Measurements from ENCODE around the gene SLC12A6. TPM values are rescaled to one million over a fixed set of nuclear protein-coding genes. Genes with fewer than 3 reads are reported as not detected.

SLC12A6 gene
- total RNA-seq, 1 donor from 2014 or later = 73.4 TPM

DNA sequence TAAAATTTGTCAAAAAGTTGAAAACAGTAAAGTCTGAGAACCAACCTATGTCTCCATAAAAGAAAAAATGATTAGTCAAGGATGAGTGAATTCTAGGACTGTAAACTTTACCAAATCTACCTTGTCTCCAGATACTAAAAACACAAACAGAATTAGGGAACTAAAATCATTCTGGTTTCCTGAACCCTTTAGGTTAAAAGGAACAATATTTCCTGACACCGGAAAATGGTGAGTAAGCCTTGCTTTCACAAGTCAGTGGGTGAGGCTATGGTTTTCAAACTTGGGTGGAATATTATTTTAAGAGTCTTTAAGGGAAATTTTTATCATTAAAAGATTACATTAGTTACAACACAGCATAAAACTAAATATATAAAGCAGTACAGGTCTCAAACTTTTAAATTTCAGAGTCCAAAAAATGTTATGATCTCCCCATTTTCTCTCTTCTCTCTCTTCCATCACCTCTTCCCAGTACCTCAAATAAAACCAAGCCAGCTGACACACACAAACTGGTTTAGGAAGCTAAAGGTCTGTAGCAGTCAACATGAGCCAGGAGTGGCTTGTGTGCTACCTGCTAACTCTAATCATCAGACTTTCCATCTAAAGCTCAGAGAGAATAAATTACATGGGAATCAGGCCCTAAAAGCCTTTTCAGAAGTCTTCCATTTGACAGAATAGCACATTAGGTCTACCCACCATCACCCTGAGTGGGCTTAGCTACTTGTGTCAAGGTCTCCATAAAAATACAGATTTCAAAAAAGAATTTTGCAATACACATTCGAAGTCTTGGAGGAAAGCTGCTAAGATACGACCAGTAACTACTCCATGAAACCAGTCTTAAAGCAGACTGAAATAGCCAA is 2.2 kb downstream of the SLC12A6 start:
- DNase-seq (ENCODE audit: extremely low spot score in 2 of 2) = no peak
- peaks cover 0 to 7% of the 10 kb centered on the region in 2 donors for H3K36me3 ChIP-seq
- H3K27me3 ChIP-seq = no peaks in the 10 kb centered on the region
- TF ChIP-seq, protein P1, sequence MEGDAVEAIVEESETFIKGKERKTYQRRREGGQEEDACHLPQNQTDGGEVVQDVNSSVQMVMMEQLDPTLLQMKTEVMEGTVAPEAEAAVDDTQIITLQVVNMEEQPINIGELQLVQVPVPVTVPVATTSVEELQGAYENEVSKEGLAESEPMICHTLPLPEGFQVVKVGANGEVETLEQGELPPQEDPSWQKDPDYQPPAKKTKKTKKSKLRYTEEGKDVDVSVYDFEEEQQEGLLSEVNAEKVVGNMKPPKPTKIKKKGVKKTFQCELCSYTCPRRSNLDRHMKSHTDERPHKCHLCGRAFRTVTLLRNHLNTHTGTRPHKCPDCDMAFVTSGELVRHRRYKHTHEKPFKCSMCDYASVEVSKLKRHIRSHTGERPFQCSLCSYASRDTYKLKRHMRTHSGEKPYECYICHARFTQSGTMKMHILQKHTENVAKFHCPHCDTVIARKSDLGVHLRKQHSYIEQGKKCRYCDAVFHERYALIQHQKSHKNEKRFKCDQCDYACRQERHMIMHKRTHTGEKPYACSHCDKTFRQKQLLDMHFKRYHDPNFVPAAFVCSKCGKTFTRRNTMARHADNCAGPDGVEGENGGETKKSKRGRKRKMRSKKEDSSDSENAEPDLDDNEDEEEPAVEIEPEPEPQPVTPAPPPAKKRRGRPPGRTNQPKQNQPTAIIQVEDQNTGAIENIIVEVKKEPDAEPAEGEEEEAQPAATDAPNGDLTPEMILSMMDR (IDR thresholded peaks at IDR 0.05) = no peak
- TF ChIP-seq POLR2AphosphoS5 (IDR thresholded peaks at IDR 0.05; ENCODE audit: insufficient read depth in 1 of 2, low read depth in 1 of 2) (peak in 1 of 2 donors; percentile 46), POLR2A (IDR thresholded peaks at IDR 0.05) (no peak)
- no peaks in the 10 kb centered on the region for H3K9me3 ChIP-seq
- H3K27ac ChIP-seq = peak overlapping the region; percentile 60
- peaks cover 41% of the 10 kb centered on the region for H3K4me1 ChIP-seq
- intact Hi-C loops (cut with DNase I) = no loop called here
- H3K4me3 ChIP-seq = peak overlapping the region in 1 of 2 donors; percentile 93

- peaks cover 35% of the 10 kb centered on the region for H3K4me1 ChIP-seq
- no peak for TF ChIP-seq POLR2A (IDR thresholded peaks at IDR 0.05)
- TF ChIP-seq, protein P1 (IDR thresholded peaks at IDR 0.05) = no peak
- no peak for TF ChIP-seq POLR2AphosphoS5 (IDR thresholded peaks at IDR 0.05; ENCODE audit: insufficient read depth in 1 of 2, low read depth in 1 of 2)
These were observed 2.9 kb downstream of the SLC12A6 start for GRCh38 chr15:34334672-34335071.

DNA sequence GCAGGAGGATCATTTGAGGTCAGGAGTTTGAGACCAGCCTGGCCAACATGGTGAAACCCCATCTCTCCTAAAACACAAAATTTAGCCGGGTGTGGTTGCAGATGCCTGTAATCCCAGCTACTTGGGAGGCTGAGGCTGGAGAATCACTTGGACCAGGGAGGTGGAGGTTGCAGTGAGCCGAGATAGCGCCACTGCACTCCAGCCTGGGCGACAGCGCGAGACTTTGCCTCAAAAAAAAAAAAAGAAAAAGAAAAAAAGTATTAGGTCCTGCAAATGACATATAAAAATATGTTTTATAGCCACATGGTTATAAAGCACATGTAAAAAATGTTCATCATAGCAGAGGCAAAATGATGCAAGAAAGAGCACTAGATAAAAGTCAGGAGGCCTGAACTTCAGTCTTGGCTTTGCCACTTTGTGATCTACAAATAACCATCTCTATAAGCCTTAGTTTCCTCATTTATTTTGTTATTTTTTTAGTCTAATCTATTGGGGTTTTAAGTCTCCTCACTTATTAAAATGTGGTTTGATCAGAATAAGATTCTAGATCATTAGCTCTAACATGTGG is 4.9 kb downstream of the SLC12A6 start:
- Histone ChIP-seq H3K27me3 (no peaks in the 10 kb centered on the region), H3K27ac (no peak overlapping the region), H3K4me3 (no peak overlapping the region), H3K4me1 (peaks cover 30% of the 10 kb centered on the region), H3K9me3 (no peaks in the 10 kb centered on the region), H3K36me3 (no peaks in the 10 kb centered on the region)
- no peak for TF ChIP-seq POLR2AphosphoS5 (IDR thresholded peaks at IDR 0.05; ENCODE audit: insufficient read depth in 1 of 2, low read depth in 1 of 2)
- TF ChIP-seq, protein P1 (IDR thresholded peaks at IDR 0.05) = no peak
- TF ChIP-seq POLR2A (IDR thresholded peaks at IDR 0.05) = no peak
- no peak for DNase-seq (ENCODE audit: extremely low spot score in 2 of 2)
- intact Hi-C loops (cut with DNase I) = no loop called here

More at GRCh38 chr15:34334672-34335071, 2.9 kb downstream of the SLC12A6 start:
- Histone ChIP-seq H3K9me3 (no peaks in the 10 kb centered on the region), H3K27me3 (no peaks in the 10 kb centered on the region), H3K27ac (peak overlapping the region; percentile 36), H3K4me3 (peak overlapping the region in 1 of 2 donors; percentile 7), H3K36me3 (peaks cover 0 to 3% of the 10 kb centered on the region in 2 donors)
- intact Hi-C loops (cut with DNase I) = no loop called here
- DNase-seq (ENCODE audit: extremely low spot score in 2 of 2) = no peak

DNA sequence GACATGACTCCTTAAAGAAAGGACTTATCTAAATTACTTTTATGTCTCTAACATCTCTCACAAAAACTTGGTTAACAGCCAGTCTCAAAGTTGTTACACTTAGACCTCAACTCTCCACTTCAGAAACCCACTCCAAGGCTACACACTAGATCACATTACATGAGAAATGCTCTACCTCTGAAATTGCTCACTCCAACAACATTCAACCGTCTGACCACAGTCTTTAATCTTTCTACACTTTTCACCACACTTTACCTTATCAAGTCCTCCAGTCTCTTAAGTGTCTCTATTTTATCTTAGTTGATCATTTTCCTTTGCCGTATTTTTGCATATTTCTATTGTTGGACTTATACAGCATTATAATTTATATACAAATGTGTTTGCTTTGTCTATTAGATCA is 5.8 kb downstream of the SLC12A6 start:
- DNase-seq (ENCODE audit: extremely low spot score in 2 of 2) = no peak

More for the DNA sequence above, 5.8 kb downstream of the SLC12A6 start:
- Histone ChIP-seq H3K36me3 (no peaks in the 10 kb centered on the region), H3K27ac (no peak overlapping the region), H3K4me1 (peaks cover 24% of the 10 kb centered on the region), H3K4me3 (no peak overlapping the region), H3K27me3 (no peaks in the 10 kb centered on the region), H3K9me3 (no peaks in the 10 kb centered on the region)
- no peak for TF ChIP-seq POLR2AphosphoS5 (IDR thresholded peaks at IDR 0.05; ENCODE audit: insufficient read depth in 1 of 2, low read depth in 1 of 2)
- no peak for TF ChIP-seq POLR2A (IDR thresholded peaks at IDR 0.05)
- TF ChIP-seq, protein P1 (IDR thresholded peaks at IDR 0.05) = no peak
- intact Hi-C loops (cut with DNase I) = no loop called here
